Measurements from ENCODE around the gene GPBP1L1.

The GPBP1L1 gene

GRCh38 chr1:45659222-45659621 is 27.1 kb downstream of the GPBP1L1 start:
- no peak overlapping the region for H3K9ac ChIP-seq (ENCODE audit: low read length)
- H3K36me3 ChIP-seq (ENCODE audit: control insufficient read depth, insufficient read depth, low read length, severe bottlenecking), result peaks cover 67% of the 10 kb centered on the region
- H3K9me3 ChIP-seq (ENCODE audit: control insufficient read depth, low read length), result no peaks in the 10 kb centered on the region

GRCh38 chr1:45658171-45658570 is 28.2 kb downstream of the GPBP1L1 start:
- H3K36me3 ChIP-seq (ENCODE audit: control insufficient read depth, insufficient read depth, low read length, severe bottlenecking), result peaks cover 77% of the 10 kb centered on the region
- H3K4me3 ChIP-seq (ENCODE audit: low read length), result no peak overlapping the region
- H3K9me3 ChIP-seq (ENCODE audit: control insufficient read depth, low read length), result no peaks in the 10 kb centered on the region
- peaks cover 9% of the 10 kb centered on the region for H3K4me1 ChIP-seq (ENCODE audit: control insufficient read depth, insufficient read depth, low read length)
- no peaks in the 10 kb centered on the region for H3K27me3 ChIP-seq (replicated peaks; ENCODE audit: control insufficient read depth, insufficient read depth, low read length)
- DNase-seq (ENCODE audit: low read depth), result no peak
- no peak overlapping the region for H3K9ac ChIP-seq (ENCODE audit: low read length)

More at GRCh38 chr1:45659222-45659621, 27.1 kb downstream of the GPBP1L1 start:
- DNase-seq (ENCODE audit: low read depth), result no peak
- Histone ChIP-seq H3K27me3 (replicated peaks; ENCODE audit: control insufficient read depth, insufficient read depth, low read length) (no peaks in the 10 kb centered on the region), H3K4me1 (ENCODE audit: control insufficient read depth, insufficient read depth, low read length) (peaks cover 9% of the 10 kb centered on the region), H3K4me3 (ENCODE audit: low read length) (no peak overlapping the region)

GRCh38 chr1:45656573-45657226 is 29.6 kb downstream of the GPBP1L1 start:
- H3K9me3 ChIP-seq (ENCODE audit: control insufficient read depth, low read length), result no peaks in the 10 kb centered on the region
- peaks cover 9% of the 10 kb centered on the region for H3K4me1 ChIP-seq (ENCODE audit: control insufficient read depth, insufficient read depth, low read length)
- no peak overlapping the region for H3K4me3 ChIP-seq (ENCODE audit: low read length)
- no peak for DNase-seq (ENCODE audit: low read depth)
- no peak overlapping the region for H3K9ac ChIP-seq (ENCODE audit: low read length)
- peaks cover 91% of the 10 kb centered on the region for H3K36me3 ChIP-seq (ENCODE audit: control insufficient read depth, insufficient read depth, low read length, severe bottlenecking)
- no peaks in the 10 kb centered on the region for H3K27me3 ChIP-seq (replicated peaks; ENCODE audit: control insufficient read depth, insufficient read depth, low read length)

- Histone ChIP-seq H3K4me1 (ENCODE audit: control insufficient read depth, insufficient read depth, low read length) (peaks cover 9% of the 10 kb centered on the region), H3K9ac (ENCODE audit: low read length) (no peak overlapping the region), H3K27me3 (replicated peaks; ENCODE audit: control insufficient read depth, insufficient read depth, low read length) (no peaks in the 10 kb centered on the region), H3K4me3 (ENCODE audit: low read length) (no peak overlapping the region), H3K36me3 (ENCODE audit: control insufficient read depth, insufficient read depth, low read length, severe bottlenecking) (peaks cover 92% of the 10 kb centered on the region), H3K9me3 (ENCODE audit: control insufficient read depth, low read length) (no peaks in the 10 kb centered on the region)
- peak; percentile 91 for DNase-seq (ENCODE audit: low read depth)
Observed at GRCh38 chr1:45654540-45655280, 31.6 kb downstream of the GPBP1L1 start.

GRCh38 chr1:45647248-45648021 is 38.9 kb downstream of the GPBP1L1 start:
- Histone ChIP-seq H3K4me3 (ENCODE audit: low read length) (no peak overlapping the region), H3K9ac (ENCODE audit: low read length) (no peak overlapping the region), H3K4me1 (ENCODE audit: control insufficient read depth, insufficient read depth, low read length) (no peaks in the 10 kb centered on the region), H3K36me3 (ENCODE audit: control insufficient read depth, insufficient read depth, low read length, severe bottlenecking) (peaks cover 40% of the 10 kb centered on the region), H3K27me3 (replicated peaks; ENCODE audit: control insufficient read depth, insufficient read depth, low read length) (no peaks in the 10 kb centered on the region), H3K9me3 (ENCODE audit: control insufficient read depth, low read length) (no peaks in the 10 kb centered on the region)
- no peak for DNase-seq (ENCODE audit: low read depth)

- Histone ChIP-seq H3K36me3 (ENCODE audit: control insufficient read depth, insufficient read depth, low read length, severe bottlenecking) (peaks cover 45% of the 10 kb centered on the region), H3K27me3 (replicated peaks; ENCODE audit: control insufficient read depth, insufficient read depth, low read length) (no peaks in the 10 kb centered on the region), H3K9ac (ENCODE audit: low read length) (no peak overlapping the region), H3K4me1 (ENCODE audit: control insufficient read depth, insufficient read depth, low read length) (peaks cover 14% of the 10 kb centered on the region), H3K9me3 (ENCODE audit: control insufficient read depth, low read length) (no peaks in the 10 kb centered on the region), H3K4me3 (ENCODE audit: low read length) (no peak overlapping the region)
- no peak for DNase-seq (ENCODE audit: low read depth)
Observed at GRCh38 chr1:45644661-45645060, 41.7 kb downstream of the GPBP1L1 start.

- no peak for DNase-seq (ENCODE audit: low read depth)
Observed at GRCh38 chr1:45643978-45644377, 42.4 kb downstream of the GPBP1L1 start.

GRCh38 chr1:45643321-45643720 is 43.0 kb downstream of the GPBP1L1 start:
- H3K9ac ChIP-seq (ENCODE audit: low read length), result no peak overlapping the region
- H3K36me3 ChIP-seq (ENCODE audit: control insufficient read depth, insufficient read depth, low read length, severe bottlenecking), result peaks cover 53% of the 10 kb centered on the region
- DNase-seq (ENCODE audit: low read depth), result no peak
- H3K9me3 ChIP-seq (ENCODE audit: control insufficient read depth, low read length), result no peaks in the 10 kb centered on the region
- H3K4me3 ChIP-seq (ENCODE audit: low read length), result no peak overlapping the region
- H3K27me3 ChIP-seq (replicated peaks; ENCODE audit: control insufficient read depth, insufficient read depth, low read length), result no peaks in the 10 kb centered on the region
- H3K4me1 ChIP-seq (ENCODE audit: control insufficient read depth, insufficient read depth, low read length), result peaks cover 14% of the 10 kb centered on the region

More at GRCh38 chr1:45643978-45644377, 42.4 kb downstream of the GPBP1L1 start:
- Histone ChIP-seq H3K9me3 (ENCODE audit: control insufficient read depth, low read length) (no peaks in the 10 kb centered on the region), H3K4me1 (ENCODE audit: control insufficient read depth, insufficient read depth, low read length) (peaks cover 14% of the 10 kb centered on the region), H3K4me3 (ENCODE audit: low read length) (no peak overlapping the region), H3K9ac (ENCODE audit: low read length) (no peak overlapping the region), H3K36me3 (ENCODE audit: control insufficient read depth, insufficient read depth, low read length, severe bottlenecking) (peaks cover 48% of the 10 kb centered on the region), H3K27me3 (replicated peaks; ENCODE audit: control insufficient read depth, insufficient read depth, low read length) (no peaks in the 10 kb centered on the region)

GRCh38 chr1:45640293-45640692 is 46.0 kb downstream of the GPBP1L1 start:
- Histone ChIP-seq H3K9ac (ENCODE audit: low read length) (no peak overlapping the region), H3K9me3 (ENCODE audit: control insufficient read depth, low read length) (no peaks in the 10 kb centered on the region), H3K36me3 (ENCODE audit: control insufficient read depth, insufficient read depth, low read length, severe bottlenecking) (peaks cover 67% of the 10 kb centered on the region), H3K4me1 (ENCODE audit: control insufficient read depth, insufficient read depth, low read length) (peaks cover 14% of the 10 kb centered on the region), H3K4me3 (ENCODE audit: low read length) (no peak overlapping the region), H3K27me3 (replicated peaks; ENCODE audit: control insufficient read depth, insufficient read depth, low read length) (no peaks in the 10 kb centered on the region)
- DNase-seq (ENCODE audit: low read depth), result peak; percentile 9

- Histone ChIP-seq H3K9ac (ENCODE audit: low read length) (no peak overlapping the region), H3K4me1 (ENCODE audit: control insufficient read depth, insufficient read depth, low read length) (no peaks in the 10 kb centered on the region), H3K4me3 (ENCODE audit: low read length) (no peak overlapping the region), H3K9me3 (ENCODE audit: control insufficient read depth, low read length) (no peaks in the 10 kb centered on the region), H3K27me3 (replicated peaks; ENCODE audit: control insufficient read depth, insufficient read depth, low read length) (no peaks in the 10 kb centered on the region), H3K36me3 (ENCODE audit: control insufficient read depth, insufficient read depth, low read length, severe bottlenecking) (peaks cover 93% of the 10 kb centered on the region)
- no peak for DNase-seq (ENCODE audit: low read depth)
Observed at GRCh38 chr1:45635211-45635610, 51.1 kb downstream of the GPBP1L1 start.

- H3K36me3 ChIP-seq (ENCODE audit: control insufficient read depth, insufficient read depth, low read length, severe bottlenecking), result peaks cover 86% of the 10 kb centered on the region
- no peak for DNase-seq (ENCODE audit: low read depth)
- H3K9ac ChIP-seq (ENCODE audit: low read length), result no peak overlapping the region
- H3K4me1 ChIP-seq (ENCODE audit: control insufficient read depth, insufficient read depth, low read length), result no peaks in the 10 kb centered on the region
- H3K4me3 ChIP-seq (ENCODE audit: low read length), result no peak overlapping the region
- no peaks in the 10 kb centered on the region for H3K9me3 ChIP-seq (ENCODE audit: control insufficient read depth, low read length)
- no peaks in the 10 kb centered on the region for H3K27me3 ChIP-seq (replicated peaks; ENCODE audit: control insufficient read depth, insufficient read depth, low read length)
Observed at GRCh38 chr1:45630429-45630828, 55.9 kb downstream of the GPBP1L1 start.

All from adipocyte (in vitro differentiated cells).